ENCODE results near the gene MST1.

Gene MST1

DNA sequence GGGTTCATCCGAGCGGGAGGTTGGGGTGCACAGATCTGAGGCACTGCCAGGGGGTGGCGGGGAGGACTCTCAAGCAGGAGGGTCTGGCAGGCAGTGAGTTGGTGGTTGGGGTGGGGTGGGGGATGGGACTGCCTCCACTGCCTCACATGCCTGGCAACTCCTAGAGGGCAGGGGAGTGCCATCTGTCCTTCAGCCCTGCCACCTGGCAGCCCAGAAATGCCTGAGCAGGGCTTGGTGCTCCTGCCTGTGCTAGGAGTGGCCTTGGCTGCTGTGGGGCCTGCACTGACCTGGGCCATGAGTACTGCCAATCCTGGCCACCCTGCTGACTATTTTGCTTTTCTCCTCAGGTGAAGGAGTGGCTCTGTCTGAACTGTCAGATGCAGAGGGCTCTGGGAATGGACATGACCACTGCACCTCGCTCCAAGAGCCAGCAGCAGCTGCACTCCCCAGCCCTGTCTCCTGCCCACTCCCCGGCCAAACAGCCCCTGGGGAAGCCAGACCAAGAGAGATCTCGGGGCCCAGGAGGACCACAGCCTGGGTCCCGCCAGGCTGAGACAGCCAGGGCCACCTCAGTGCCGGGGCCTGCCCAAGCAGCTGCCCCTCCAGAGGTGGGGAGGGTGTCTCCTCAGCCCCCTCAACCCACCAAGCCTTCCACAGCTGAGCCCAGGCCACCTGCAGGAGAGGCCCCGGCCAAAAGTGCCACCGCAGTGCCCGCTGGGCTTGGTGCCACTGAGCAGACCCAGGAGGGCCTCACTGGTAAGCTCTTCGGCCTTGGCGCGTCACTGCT, 47.2 kb downstream of the MST1 start:
- Mint-ChIP-seq H3K27ac (no peak overlapping the region), H3K9me3 (no peaks in the 10 kb centered on the region), H3K4me3 (no peak overlapping the region), H3K36me3 (ENCODE audit: low read depth) (no peaks in the 10 kb centered on the region), H3K27me3 (ENCODE audit: low read depth, poor library complexity) (peaks cover 12% of the 10 kb centered on the region), H3K4me1 (no peaks in the 10 kb centered on the region)
- TF ChIP-seq, protein P1, sequence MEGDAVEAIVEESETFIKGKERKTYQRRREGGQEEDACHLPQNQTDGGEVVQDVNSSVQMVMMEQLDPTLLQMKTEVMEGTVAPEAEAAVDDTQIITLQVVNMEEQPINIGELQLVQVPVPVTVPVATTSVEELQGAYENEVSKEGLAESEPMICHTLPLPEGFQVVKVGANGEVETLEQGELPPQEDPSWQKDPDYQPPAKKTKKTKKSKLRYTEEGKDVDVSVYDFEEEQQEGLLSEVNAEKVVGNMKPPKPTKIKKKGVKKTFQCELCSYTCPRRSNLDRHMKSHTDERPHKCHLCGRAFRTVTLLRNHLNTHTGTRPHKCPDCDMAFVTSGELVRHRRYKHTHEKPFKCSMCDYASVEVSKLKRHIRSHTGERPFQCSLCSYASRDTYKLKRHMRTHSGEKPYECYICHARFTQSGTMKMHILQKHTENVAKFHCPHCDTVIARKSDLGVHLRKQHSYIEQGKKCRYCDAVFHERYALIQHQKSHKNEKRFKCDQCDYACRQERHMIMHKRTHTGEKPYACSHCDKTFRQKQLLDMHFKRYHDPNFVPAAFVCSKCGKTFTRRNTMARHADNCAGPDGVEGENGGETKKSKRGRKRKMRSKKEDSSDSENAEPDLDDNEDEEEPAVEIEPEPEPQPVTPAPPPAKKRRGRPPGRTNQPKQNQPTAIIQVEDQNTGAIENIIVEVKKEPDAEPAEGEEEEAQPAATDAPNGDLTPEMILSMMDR (IDR thresholded peaks at IDR 0.05): no peak
- no peak for DNase-seq

DNA sequence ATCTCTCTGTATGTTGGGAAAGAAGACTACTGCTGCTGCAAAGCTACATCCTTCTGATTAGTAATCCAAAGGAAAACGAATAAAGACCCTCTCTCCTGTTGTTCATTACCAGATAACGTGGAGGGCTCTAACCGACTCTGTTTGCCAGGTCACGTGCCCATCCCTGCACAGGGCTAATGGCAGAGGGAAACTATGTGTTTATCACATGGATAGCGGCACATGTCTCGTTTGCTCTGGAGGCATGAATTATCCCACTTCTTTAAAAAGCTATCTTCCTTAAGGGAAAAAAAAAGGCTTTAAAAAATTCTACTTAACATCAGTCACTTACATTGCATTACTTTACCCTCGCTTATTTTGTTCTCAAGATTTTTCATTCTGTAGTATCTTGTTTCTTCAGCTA, 48.0 kb downstream of the MST1 start:
- H3K4me1 Mint-ChIP-seq: no peaks in the 10 kb centered on the region
- peaks cover 17% of the 10 kb centered on the region for H3K27me3 Mint-ChIP-seq (ENCODE audit: low read depth, poor library complexity)
- H3K36me3 Mint-ChIP-seq (ENCODE audit: low read depth): no peaks in the 10 kb centered on the region
- no peak for DNase-seq
- TF ChIP-seq, protein P1 (IDR thresholded peaks at IDR 0.05): no peak
- H3K4me3 Mint-ChIP-seq: no peak overlapping the region
- no peak overlapping the region for H3K27ac Mint-ChIP-seq
- H3K9me3 Mint-ChIP-seq: no peaks in the 10 kb centered on the region

GRCh38 chr3:49639551-49639950, 49.7 kb downstream of the MST1 start:
- no peaks in the 10 kb centered on the region for H3K9me3 Mint-ChIP-seq
- no peak for DNase-seq
- peaks cover 22% of the 10 kb centered on the region for H3K27me3 Mint-ChIP-seq (ENCODE audit: low read depth, poor library complexity)
- no peak overlapping the region for H3K27ac Mint-ChIP-seq
- TF ChIP-seq, protein P1 (IDR thresholded peaks at IDR 0.05): no peak
- H3K36me3 Mint-ChIP-seq (ENCODE audit: low read depth): no peaks in the 10 kb centered on the region
- H3K4me1 Mint-ChIP-seq: no peaks in the 10 kb centered on the region
- no peak overlapping the region for H3K4me3 Mint-ChIP-seq

DNA sequence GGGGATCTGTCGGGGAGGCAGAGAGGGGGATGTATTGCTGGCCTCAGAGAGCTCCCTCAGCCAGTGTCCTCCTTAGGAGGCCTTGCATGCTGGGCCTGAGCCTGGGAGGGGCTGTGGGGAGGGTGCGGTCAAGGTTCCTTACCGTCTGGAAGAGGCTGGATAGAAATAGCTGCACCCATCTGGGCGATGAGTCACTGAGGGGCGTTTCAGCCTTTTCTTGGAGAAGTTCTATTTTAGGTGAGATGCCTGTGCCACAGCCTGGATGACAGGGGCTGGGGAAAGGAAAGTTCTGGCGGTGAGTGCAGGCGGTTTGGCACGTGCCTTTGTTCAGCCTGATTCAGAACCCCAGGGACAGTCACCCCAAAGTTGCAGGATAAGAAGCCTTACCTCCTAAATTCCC, 50.8 kb downstream of the MST1 start:
- Mint-ChIP-seq H3K27ac (no peak overlapping the region), H3K27me3 (ENCODE audit: low read depth, poor library complexity) (peaks cover 20% of the 10 kb centered on the region), H3K4me1 (no peaks in the 10 kb centered on the region), H3K36me3 (ENCODE audit: low read depth) (no peaks in the 10 kb centered on the region), H3K4me3 (no peak overlapping the region), H3K9me3 (no peaks in the 10 kb centered on the region)
- TF ChIP-seq, protein P1 (IDR thresholded peaks at IDR 0.05): no peak
- no peak for DNase-seq

- Mint-ChIP-seq H3K36me3 (ENCODE audit: low read depth) (no peaks in the 10 kb centered on the region), H3K27me3 (ENCODE audit: low read depth, poor library complexity) (peaks cover 20% of the 10 kb centered on the region), H3K4me3 (no peak overlapping the region), H3K4me1 (no peaks in the 10 kb centered on the region), H3K27ac (no peak overlapping the region), H3K9me3 (peaks cover 8% of the 10 kb centered on the region)
- TF ChIP-seq, protein P1 (IDR thresholded peaks at IDR 0.05): no peak
- no peak for DNase-seq
These were observed 52.2 kb downstream of the MST1 start for GRCh38 chr3:49636883-49637609.
